Muscle of arm (tissue), 12 donors: ENCODE measurements around the gene C1QL4. TPM values are rescaled to one million over a fixed set of nuclear protein-coding genes. Genes with fewer than 3 reads are reported as not detected.
"Not testable (repeated sequence)": the region's sequence is repeated elsewhere in the genome, so short reads cannot be mapped to it uniquely, and the experiment has no call there.

Experiments used
- DNase-seq: peaks from one replicate; pipeline ENCODE4 v3.0.0-alpha.2; 2013
- polyA plus RNA-seq, 12 donors: library from polyadenylated mRNA; unstranded; fragments of 120-200 nt; gene quantifications; one replicate each; pipeline ENCODE4 v1.2.1, GENCODE V29; 2013; ENCODE audit not compliant: insufficient read length in 12 of 12

The C1QL4 gene
- polyA plus RNA-seq, 12 donors, result 0.08 to 0.10 TPM; not detected in 10

DNA sequence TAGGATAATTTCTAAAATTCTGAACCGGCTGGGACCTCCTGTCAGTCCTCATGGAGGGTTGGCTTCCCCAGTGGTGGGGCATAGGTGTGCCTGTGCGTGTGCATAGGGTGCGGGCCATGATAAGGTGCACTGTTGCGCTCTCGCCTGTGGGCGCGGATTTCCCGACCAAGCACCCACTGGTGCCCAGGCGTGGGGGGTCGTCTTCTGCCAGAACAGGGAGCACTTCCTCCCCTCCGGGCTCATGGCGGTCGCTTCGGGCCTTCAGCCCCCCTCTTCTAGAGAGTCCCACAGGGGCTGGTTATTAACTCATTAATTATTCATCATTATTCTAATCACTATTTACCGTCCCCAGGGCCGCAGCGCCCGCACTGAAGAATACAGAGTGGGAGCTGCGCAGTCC lies 2.8 kb downstream of the C1QL4 start:
- no peak for DNase-seq

DNA sequence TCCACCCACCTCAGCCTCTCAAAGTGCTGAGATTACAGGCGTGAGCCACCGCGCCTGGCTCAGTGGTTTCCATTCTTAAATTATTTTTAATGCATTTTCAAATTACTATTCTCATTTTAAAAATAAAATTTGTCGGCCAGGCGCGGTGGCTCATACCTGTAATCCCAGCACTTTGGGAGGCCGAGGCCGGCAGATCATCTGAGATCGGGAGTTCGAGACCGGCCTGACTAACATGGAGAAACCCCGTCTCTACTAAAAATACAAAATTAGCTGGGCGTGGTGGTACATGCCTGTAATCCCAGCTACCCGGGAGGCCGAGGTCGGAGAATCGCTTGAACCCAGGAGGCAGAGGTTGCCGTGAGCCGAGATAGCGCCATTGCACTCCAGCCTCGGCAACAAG lies 3.2 kb downstream of the C1QL4 start:
- not testable (repeated sequence) for DNase-seq

DNA sequence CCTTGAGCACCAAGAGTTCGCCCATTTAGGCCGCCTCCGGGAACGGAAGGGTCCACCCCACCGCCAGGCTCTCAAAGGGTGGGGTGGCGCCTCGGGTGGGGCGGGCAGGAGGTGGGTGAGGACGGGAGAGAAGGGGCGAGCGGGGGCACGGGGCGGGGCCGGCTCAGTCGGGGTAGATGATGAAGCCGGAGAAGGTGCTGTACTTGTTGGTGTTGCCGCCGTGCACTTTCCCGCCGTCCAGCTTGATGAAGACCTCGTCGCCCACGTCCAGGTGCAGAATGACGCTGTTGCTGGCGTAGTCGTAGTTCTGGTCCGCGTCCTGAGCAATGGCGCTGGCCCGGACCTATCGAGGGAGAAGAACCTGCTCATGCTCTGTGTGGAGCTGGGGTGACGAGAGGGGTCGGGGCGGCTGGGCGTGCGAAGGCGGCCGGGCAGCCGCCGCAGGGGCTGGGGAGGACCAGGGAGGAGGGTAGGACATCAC lies 4.1 kb downstream of the C1QL4 start:
- DNase-seq, result no peak

DNA sequence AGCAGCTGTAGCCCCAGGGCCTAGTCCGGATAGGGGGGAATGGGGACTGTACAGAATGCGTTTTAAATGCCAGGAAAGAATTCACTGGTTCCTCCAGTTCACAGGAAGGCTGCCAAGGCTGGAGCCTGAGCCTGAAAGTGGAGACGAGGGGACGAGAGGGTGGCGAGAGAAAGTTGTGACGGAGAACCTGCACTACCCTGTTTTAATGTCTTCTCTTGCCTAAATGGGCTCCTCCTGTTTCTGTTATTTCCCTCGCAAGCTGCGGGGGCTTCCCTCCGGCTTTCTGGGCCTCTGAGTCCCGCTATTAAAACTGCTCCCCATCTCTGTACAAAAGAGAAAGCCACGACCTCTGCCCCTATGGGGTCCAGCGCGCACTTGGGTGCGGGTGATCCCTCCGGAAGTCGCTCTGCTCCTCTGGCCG lies 4.5 kb downstream of the C1QL4 start:
- no peak for DNase-seq

DNA sequence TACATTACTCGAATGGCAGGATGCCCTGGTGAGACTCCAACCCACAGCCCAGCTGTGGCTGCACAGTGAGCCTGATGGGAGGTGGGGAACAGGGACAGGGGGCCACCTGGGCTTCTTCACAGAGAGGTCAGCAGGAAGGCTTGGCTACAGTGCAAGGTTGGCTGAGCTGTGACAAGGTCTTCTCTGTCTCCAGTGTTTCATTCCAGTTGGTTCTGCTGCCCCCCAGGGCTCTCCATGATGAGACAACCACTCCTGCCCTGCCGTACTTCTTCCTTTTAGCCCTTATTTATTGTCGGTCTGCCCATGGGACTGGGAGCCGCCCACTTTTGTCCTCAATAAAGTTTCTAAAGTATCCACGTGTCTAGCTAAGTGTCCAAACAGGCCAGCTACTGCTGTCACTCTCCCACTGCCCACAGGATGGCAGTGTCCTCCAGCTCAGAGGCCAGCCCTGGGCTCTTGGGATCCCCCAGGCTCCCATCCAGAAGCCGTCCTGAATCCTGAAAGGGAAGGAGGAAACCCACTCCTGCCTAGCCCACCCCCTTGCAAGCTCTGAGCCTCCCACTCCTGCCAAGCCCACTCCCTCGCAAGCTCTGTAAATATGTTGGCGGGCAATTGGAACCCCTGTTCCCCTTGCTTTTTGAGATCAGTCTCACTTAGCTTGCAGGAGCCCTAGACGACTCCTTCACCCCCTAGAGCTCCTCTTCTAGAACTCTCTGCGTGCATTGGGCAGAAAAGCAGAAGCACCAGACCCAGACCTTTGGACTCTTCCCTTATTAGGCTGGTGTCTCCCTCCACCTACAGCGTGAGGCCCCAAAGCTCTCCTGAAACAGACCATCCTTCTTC lies 5.4 kb downstream of the C1QL4 start:
- peak; percentile 77 for DNase-seq

DNA sequence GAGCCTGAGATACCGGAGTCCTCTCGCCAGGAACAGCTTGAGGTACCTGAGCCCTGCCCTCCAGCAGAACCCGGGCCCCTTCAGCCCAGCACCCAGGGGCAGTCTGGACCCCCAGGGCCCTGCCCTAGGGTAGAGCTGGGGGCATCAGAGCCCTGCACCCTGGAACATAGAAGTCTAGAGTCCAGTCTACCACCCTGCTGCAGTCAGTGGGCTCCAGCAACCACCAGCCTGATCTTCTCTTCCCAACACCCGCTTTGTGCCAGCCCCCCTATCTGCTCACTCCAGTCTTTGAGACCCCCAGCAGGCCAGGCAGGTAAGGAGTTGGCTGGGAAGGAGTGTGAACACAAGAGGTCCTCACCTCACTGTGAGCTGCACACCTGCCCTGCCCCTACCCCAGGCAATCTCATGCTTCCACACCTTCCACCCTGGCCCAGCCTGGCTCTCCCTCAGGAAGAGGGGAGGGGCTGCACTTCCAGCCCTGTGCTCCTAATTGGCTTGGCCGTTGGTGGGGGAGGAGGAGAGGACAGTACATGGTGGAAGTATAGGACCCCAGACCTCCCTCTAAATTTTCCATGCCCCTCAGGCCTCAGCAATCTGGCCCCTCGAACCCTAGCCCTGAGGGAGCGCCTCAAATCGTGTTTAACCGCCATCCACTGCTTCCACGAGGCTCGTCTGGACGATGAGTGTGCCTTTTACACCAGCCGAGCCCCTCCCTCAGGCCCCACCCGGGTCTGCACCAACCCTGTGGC lies 6.2 kb downstream of the C1QL4 start:
- DNase-seq, result no peak

DNA sequence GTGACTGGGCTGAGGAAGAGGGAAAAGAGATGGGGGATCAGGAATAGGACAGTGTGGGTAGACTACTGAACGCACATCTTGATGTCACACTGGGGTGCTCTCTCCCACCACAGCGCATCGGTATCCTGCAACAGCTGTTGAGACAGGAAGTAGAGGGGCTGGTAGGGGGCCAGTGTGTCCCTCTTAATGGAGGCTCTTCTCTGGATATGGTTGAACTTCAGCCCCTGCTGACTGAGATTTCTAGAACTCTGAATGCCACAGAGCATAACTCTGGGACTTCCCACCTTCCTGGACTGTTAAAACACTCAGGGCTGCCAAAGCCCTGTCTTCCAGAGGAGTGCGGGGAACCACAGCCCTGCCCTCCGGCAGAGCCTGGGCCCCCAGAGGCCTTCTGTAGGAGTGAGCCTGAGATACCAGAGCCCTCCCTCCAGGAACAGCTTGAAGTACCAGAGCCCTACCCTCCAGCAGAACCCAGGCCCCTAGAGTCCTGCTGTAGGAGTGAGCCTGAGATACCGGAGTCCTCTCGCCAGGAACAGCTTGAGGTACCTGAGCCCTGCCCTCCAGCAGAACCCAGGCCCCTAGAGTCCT lies 6.9 kb downstream of the C1QL4 start:
- no peak for DNase-seq

DNA sequence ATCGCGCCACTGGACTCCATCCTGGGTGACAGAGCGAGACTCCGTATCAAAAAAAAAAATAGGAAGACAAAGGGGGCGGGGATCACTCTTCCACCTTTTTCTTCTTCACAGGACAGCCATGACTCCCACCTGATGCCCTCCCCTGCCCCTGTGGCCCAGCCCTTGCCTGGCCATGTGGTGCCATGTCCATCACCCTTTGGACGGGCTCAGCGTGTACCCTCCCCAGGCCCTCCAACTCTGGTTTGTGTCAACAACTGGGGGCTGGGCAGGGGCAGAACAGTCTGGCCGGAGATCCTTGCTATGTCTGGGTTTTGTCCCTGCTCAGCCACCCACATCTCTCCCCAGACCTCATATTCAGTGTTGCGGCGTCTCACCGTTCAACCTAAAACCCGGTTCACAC lies 8.2 kb downstream of the C1QL4 start:
- DNase-seq, result no peak

DNA sequence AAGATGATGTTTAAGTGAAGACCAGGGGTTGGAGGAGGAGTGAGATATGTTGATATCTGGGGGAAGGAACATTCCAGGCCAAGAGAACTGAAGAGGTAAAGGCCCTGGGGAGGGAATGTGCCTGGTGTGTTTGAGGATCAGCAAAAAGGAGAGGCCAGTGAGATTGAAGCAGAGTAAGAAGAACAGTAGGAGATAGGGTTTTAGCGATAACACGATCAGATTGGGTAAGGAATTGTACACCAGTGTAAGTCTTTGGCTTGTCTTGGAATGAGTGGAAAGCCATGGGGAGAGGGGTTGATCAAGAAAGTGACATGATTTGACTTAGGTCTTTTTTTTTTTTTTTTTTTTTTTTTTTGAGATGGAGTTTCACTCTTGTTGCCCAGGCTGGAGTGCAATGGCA lies 9.1 kb downstream of the C1QL4 start:
- no peak for DNase-seq

DNA sequence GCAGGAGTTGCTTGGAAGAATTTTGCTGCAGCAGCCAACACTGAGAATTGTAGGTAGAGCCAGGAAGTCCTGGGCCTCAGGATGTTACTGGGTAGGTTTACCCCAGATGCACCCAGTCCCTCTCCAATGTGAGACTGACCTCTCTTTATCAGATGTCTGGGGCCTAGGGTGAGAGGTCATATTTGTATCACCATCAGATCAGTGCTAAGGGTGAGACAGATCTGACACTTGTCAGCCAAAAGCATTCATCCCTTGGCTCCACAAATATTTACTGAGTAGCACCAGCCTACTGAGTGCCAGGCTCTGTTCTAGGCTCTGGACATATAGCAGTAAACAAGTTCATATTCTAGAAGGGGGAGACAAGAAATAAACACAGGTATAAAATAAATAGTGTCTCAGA lies 9.6 kb downstream of the C1QL4 start:
- DNase-seq, result no peak

DNA sequence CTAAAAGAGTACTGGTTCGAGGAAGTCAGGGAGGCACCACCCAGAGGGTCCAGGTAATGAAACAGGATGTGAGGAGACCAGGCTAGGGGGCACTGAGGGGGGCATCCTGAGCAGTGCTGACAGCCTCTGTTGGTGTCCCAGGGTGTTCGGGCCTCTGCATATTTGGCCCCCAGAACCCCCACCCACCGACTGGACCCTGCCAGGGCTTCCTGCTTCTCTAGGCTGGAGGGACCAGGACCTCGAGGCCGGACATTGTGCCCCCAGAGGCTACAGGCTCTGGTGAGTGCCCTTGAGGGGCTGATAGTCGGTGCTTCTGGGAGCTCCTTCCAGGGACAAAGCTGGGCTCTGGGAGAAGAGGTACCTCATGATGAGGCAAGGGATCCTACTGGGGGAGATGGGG lies 11.4 kb downstream of the C1QL4 start:
- DNase-seq, result no peak

DNA sequence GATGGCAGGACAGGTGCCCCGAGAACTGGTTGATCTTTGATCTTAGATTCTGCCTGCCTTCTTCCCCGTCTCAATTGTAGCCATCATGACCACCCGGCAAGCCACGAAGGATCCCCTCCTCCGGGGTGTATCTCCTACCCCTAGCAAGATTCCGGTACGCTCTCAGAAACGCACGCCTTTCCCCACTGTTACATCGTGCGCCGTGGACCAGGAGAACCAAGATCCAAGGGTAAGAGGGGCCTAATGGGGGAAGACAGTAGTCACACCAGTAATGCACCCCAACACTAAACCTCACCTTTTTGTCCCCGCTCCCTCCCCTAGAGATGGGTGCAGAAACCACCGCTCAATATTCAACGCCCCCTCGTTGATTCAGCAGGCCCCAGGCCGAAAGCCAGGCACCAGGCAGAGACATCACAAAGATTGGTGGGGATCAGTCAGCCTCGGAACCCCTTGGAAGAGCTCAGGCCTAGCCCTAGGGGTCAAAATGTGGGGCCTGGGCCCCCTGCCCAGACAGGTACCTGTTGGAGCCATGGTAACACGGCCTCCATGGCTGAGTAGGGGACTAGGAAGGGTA lies 13.4 kb downstream of the C1QL4 start:
- DNase-seq, result no peak

DNA sequence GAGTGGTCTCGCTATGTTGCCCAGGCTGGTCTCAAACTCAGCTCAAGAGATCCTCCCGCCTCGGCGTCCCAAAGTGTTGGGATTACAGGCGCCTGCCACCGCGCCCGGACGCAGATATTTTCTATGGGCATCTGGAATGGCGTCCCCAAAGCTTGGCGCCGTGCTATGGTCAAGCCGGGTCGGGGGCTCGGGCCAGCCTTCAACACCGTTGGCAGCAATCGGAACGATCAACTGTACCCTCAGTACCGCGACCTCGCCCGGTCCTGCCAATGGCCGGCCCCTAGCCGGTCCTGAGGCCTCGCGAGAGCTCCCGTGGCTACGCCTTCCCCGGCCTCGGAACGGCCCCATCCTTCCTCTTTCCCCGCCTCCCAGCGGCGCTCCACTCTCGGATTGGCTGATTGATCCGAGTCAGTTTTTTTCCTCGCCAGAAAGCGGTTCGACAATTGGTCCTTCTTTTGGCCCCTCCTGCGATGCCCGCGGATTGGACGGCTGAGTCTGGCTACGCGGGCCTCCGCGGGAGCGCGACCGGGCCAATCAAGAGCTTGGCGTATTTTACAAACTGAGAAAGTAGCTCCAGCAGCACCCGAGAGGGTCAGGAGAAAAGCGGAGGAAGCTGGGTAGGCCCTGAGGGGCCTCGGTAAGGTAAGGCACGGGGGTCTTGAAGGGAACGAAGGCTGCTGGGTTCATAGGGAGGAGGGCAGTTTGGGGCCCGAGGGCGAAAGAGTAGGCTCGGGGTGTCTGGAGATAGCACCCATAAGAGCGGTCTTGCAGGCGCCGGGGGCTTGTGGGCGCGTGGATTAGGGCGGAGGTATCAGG lies 14.1 kb downstream of the C1QL4 start, which contains the start of gene TROAP:
TROAP (plus strand) TSS at position 548 of the 816 bp plus-strand sequence. CDS start 354 bp downstream, outside the sequence.
- peak; percentile 98 for DNase-seq

DNA sequence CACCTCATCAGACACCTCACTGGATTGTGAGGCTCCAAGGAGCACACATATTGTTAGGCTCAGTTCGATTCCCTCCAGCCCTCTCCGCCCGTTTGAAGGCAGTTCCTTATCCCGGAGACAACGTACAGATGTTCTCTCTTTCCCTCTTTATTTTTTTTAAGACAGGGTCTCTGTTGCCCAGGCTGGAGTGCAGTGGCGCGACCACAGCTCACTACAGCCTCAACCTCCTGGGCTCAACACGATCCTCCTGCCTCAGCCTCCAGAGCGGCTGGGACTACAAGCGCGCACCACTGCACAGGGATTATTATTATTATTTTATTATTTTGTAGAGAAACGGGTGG lies 14.7 kb downstream of the C1QL4 start:
- no peak for DNase-seq

DNA sequence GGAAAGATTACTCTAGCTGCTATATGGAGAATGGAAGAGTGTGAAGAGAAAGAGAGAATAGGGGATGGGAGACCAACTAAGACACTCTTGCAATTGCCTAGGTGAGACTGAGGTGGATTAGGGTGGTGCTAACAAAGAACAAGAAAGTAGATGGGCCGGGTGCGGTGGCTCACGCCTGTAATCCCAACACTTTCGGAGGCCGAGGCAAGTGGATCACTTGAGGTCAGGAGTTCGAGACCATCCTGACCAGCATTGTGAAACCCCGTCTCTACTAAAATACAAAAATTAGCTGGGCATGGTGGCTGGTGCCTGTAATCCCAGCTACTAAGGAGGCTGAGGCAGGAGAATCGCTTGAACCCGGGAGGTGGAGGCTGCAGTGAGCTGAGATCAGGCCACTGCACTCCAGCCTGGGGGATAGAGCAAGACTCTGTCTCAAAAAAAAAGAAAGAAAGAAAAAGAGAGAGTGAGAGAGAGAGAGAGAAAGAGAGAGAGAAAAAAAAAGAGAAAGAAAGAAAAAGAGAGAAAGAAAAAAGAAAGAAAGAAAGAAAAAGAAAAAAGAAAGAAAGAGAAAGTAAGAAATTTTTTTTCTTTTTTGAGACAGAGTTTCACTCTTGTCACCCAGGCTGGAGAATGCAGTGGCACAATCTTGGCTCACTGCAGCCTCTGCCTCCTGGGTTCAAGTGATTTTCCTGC lies 16.4 kb downstream of the C1QL4 start:
- not testable (repeated sequence) for DNase-seq

DNA sequence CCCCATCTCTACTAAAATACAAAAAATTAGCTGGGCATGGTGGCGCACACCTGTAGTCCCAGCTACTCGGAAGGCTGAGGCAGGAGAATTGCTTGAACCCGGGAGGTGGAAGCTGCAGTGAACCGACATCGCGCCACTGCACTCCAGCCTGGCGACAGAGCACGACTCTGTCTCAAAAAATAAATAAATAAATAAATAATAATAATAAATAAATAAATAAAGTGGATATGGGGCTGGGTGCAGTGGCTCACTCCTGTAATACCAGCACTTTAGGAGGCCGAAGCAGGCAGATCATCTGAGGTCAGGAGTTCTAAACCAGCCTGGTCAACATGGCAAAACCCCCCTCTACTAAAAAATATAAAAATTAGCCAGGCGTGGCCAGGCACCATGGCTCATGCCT lies 19.9 kb downstream of the C1QL4 start:
- not testable (repeated sequence) for DNase-seq

DNA sequence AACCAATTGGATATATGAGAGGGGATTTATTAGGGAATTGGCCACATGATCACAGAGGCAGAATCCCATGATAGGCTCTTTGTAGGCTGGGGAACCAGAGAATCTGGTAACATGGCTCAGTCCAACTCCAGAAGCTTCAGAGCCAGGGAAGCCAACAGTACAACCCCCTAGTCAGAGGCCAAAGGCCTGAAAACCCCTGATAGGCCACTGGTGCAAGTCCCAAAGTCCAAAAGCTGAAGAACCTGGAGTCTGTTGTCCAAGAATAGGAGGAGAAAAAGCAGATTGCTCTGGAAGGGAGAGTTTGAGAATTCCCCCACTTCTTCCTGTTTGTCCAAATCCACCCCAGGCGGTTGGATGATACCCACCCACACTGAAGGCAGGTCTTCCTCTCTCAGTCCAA lies 22.2 kb downstream of the C1QL4 start:
- DNase-seq, result no peak

DNA sequence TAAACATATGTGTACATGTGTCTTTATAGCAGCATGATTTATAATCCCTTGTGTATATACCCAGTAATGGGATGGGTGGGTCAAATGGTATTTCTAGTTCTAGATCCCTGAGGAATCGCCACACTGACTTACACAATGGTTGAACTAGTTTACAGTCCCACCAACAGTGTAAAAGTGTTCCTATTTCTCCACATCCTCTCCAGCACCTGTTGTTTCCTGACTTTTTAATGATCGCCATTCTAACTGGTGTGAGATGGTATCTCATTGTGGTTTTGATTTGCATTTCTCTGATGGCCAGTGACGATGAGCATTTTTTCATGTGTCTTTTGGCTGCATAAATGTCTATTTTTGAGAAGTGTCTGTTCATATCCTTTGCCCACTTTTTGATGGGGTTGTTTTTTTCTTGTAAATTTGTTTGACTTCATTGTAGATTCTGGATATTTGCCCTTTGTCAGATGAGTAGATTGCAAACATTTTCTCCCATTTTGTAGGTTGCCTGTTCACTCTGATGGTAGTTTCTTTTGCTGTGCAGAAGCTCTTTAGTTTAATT lies 26.5 kb downstream of the C1QL4 start:
- DNase-seq, result not testable (repeated sequence)

DNA sequence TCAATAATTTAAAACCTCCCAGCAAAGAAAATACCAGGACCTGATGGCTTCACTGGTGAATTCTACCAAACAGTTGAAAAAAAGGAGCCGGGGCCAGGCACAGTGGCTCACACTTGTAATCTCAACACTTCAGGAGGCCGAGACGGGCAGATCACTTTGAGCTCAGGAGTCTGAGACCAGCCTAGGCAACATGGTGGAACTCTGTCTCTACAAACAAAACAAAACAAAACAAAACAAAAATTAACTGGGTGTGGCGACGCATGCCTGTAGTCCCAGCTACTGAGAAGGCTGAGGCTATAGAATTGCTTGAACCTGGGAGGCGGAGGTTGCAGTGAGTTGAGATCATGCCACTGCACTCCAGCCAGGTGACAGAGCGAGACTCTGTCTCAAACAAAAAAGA lies 27.6 kb downstream of the C1QL4 start:
- DNase-seq, result no peak

DNA sequence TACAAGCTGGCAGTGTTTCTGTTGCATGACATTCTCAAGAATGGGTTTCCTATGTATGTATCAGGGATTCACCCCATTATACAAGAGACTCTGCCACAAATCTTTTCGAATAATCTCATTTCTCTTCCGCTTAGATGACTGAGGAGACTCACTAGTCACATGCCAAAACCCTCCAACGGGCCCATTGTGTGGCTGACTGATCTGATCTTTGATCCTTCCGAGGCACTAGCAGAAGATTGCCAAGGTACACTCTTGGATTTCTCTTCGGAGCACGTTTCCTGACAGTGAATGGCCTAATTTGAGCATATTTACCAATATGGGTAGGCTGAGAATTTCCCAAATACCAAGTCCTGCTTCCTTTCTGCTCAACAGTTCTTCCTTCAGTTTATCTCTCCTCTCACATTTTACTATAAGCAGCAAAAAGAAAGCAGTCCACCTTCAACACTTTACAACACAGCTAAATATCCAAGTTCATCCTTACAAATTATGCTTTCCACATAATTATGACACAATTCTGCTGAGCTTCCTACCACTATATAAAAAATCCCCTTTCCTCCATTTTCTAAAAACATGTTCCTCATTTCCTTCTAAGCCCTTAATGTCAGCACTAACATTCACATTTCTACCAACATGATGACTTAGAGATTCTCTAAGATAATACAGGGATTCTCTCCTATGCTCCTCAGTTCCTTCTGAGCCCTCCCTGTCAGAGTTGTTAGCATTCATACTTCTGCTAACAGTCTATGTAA lies 31.1 kb downstream of the C1QL4 start:
- DNase-seq, result no peak
